ENCODE results near the gene MAPRE2.
"Not testable (repeated sequence)": the region's sequence is repeated elsewhere in the genome, so short reads cannot be mapped to it uniquely, and the experiment has no call there.

The MAPRE2 gene

GRCh38 chr18:35158728-35159450 is 117.7 kb downstream of the MAPRE2 start:
- no peak for DNase-seq

GRCh38 chr18:35159782-35160181 is 118.6 kb downstream of the MAPRE2 start:
- no peak for DNase-seq

GRCh38 chr18:35161485-35161884 is 120.3 kb downstream of the MAPRE2 start:
- DNase-seq = no peak

- DNase-seq = no peak
Measured at GRCh38 chr18:35161934-35162333, 120.7 kb downstream of the MAPRE2 start.

- DNase-seq = no peak
Measured at GRCh38 chr18:35163014-35163539, 121.9 kb downstream of the MAPRE2 start.

- no peak for DNase-seq
Measured at GRCh38 chr18:35163721-35164120, 122.5 kb downstream of the MAPRE2 start.

GRCh38 chr18:35164133-35164532 is 122.9 kb downstream of the MAPRE2 start:
- no peak for DNase-seq

GRCh38 chr18:35167332-35167731 is 126.1 kb downstream of the MAPRE2 start:
- DNase-seq = no peak

GRCh38 chr18:35167857-35168256 is 126.6 kb downstream of the MAPRE2 start:
- DNase-seq = no peak

GRCh38 chr18:35170323-35170722 is 129.1 kb downstream of the MAPRE2 start:
- not testable (repeated sequence) for DNase-seq

GRCh38 chr18:35171315-35171987 is 130.2 kb downstream of the MAPRE2 start:
- no peak for DNase-seq

GRCh38 chr18:35172009-35172408 is 130.8 kb downstream of the MAPRE2 start:
- DNase-seq = no peak

GRCh38 chr18:35172451-35173035 is 131.3 kb downstream of the MAPRE2 start:
- DNase-seq = no peak

- no peak for DNase-seq
Measured at GRCh38 chr18:35174093-35174731, 133.0 kb downstream of the MAPRE2 start.

GRCh38 chr18:35174745-35175144 is 133.5 kb downstream of the MAPRE2 start:
- no peak for DNase-seq

GRCh38 chr18:35176925-35177324 is 135.7 kb downstream of the MAPRE2 start:
- DNase-seq = no peak

GRCh38 chr18:35178260-35178659 is 137.0 kb downstream of the MAPRE2 start:
- DNase-seq = no peak

GRCh38 chr18:35179906-35180305 is 138.7 kb downstream of the MAPRE2 start:
- no peak for DNase-seq

- DNase-seq = no peak
Measured at GRCh38 chr18:35180455-35180854, 139.2 kb downstream of the MAPRE2 start.

- no peak for DNase-seq
Measured at GRCh38 chr18:35182151-35182550, 140.9 kb downstream of the MAPRE2 start.

GRCh38 chr18:35183886-35184285 is 142.7 kb downstream of the MAPRE2 start:
- no peak for DNase-seq

- DNase-seq = no peak
Measured at GRCh38 chr18:35185771-35186170, 144.6 kb downstream of the MAPRE2 start.

- no peak for DNase-seq
Measured at GRCh38 chr18:35186291-35187034, 145.2 kb downstream of the MAPRE2 start.

All from stimulated activated CD4-positive, alpha-beta T cell treated with anti-CD3 and anti-CD28 coated beads, Interleukin-2, amount 100 ng/mL, for 24 hours (primary cell).